GM23248 (cell line): ENCODE measurements around the gene INCENP. TPM values are rescaled to one million over a fixed set of nuclear protein-coding genes. Genes with fewer than 3 reads are reported as not detected.

Experiments used
- DNase-seq: peaks from one replicate; pipeline ENCODE4 v3.0.0-alpha.2; 2015
- H2AFZ ChIP-seq: fragments of 200-600 bp; sonication (generic); 2 replicates; pipeline ENCODE4 v1.6.1; 2016; ENCODE audit warnings: antibody characterized with exemption
- H3F3A ChIP-seq: fragments of 200-600 bp; sonication (generic); 2 replicates; pipeline ENCODE4 v1.6.1; 2016; ENCODE audit warnings: mild to moderate bottlenecking, antibody characterized with exemption, mixed run types; ENCODE audit not compliant: insufficient read depth
- H3K27ac ChIP-seq: fragments of 200-600 bp; sonication (generic); 2 replicates; pipeline ENCODE4 v1.5.1; 2016; ENCODE audit warnings: mild to moderate bottlenecking
- H3K27me3 ChIP-seq: fragments of 200-600 bp; sonication (generic); replicated peaks from 2 replicates; pipeline ENCODE4 v1.6.1; 2016; ENCODE audit warnings: mild to moderate bottlenecking; ENCODE audit not compliant: insufficient read depth
- H3K36me3 ChIP-seq: fragments of 200-600 bp; sonication (generic); 2 replicates; pipeline ENCODE4 v1.6.1; 2016; ENCODE audit warnings: low read depth, mild to moderate bottlenecking
- H3K4me1 ChIP-seq: fragments of 200-600 bp; sonication (generic); 2 replicates; pipeline ENCODE4 v1.6.1; 2016; ENCODE audit warnings: mild to moderate bottlenecking; ENCODE audit not compliant: insufficient read depth
- H3K4me2 ChIP-seq: fragments of 200-600 bp; sonication (generic); one replicate; pipeline ENCODE4 v1.6.1; 2016; ENCODE audit warnings: mild to moderate bottlenecking; ENCODE audit not compliant: unreplicated experiment
- H3K4me3 ChIP-seq: fragments of 200-600 bp; sonication (generic); 2 replicates; pipeline ENCODE4 v1.5.1; 2016; ENCODE audit warnings: mild to moderate bottlenecking
- H3K79me2 ChIP-seq: fragments of 200-600 bp; sonication (generic); 2 replicates; pipeline ENCODE4 v1.6.1; 2016; ENCODE audit warnings: mild to moderate bottlenecking; ENCODE audit not compliant: insufficient read depth
- H3K9ac ChIP-seq: fragments of 200-600 bp; sonication (generic); 2 replicates; pipeline ENCODE4 v1.6.1; 2016; ENCODE audit warnings: mild to moderate bottlenecking
- H3K9me2 ChIP-seq: fragments of 200-600 bp; sonication (generic); 2 replicates; pipeline ENCODE4 v1.6.1; 2016; ENCODE audit warnings: mixed run types, mild to moderate bottlenecking, moderate library complexity; ENCODE audit not compliant: insufficient read depth
- H3K9me3 ChIP-seq: fragments of 200-600 bp; sonication (generic); one replicate; pipeline ENCODE4 v1.6.1; 2017; ENCODE audit warnings: low read depth
- H4K20me1 ChIP-seq: fragments of 200-600 bp; sonication (generic); 2 replicates; pipeline ENCODE4 v1.6.0; 2016; ENCODE audit not compliant: insufficient read depth
- EZH2 ChIP-seq: fragments of 200-600 bp; sonication (generic); IDR thresholded peaks from 2 replicates; pipeline ENCODE4 v1.6.1; 2018; ENCODE audit warnings: antibody characterized with exemption, mild to moderate bottlenecking; ENCODE audit not compliant: insufficient read depth, poor library complexity, severe bottlenecking
- EZH2phosphoT487 ChIP-seq: fragments of 200-600 bp; sonication (generic); IDR thresholded peaks from 2 replicates; pipeline ENCODE4 v1.6.1; 2018; ENCODE audit warnings: antibody characterized with exemption, moderate library complexity, mild to moderate bottlenecking, low read depth; ENCODE audit not compliant: insufficient read depth
- WGBS, 2 experiments: methylation state at CpG; one replicate each; pipeline ENCODE4 v1.1.6; 2015 to 2017; ENCODE audit warnings: low lambda C conversion rate in 2 of 2, low coverage in 1 of 2; ENCODE audit errors: missing lambda C conversion rate in 2 of 2; 5-methylcytosine and 5-hydroxymethylcytosine counted together
- in situ Hi-C: fragments of 300-500 bp; cut with MboI; formaldehyde crosslinking; loops from 2 replicates; pipeline ENCODE4 v1.15.0; 2020
- polyA plus RNA-seq: library from polyadenylated mRNA; unstranded; fragments of >200 nt; fragmentation: Nextera tagmentation; extraction: Ambion mirVana; gene quantifications from 2 replicates; pipeline ENCODE4 v1.2.1, GENCODE V29; 2016
- total RNA-seq: library from RNA; depleted of rRNA; stranded (reverse); fragments of >200 nt; shearing (Covaris generic); gene quantifications from 2 replicates; pipeline ENCODE4 v1.2.3, GENCODE V29; 2014

The INCENP gene
- total and polyA plus RNA-seq, 2 experiments from 2014 or later: 5.1 to 16.0 TPM

GRCh38 chr11:62148271-62148980 is 24.6 kb downstream of the INCENP start:
- Histone ChIP-seq H2AFZ (no peak overlapping the region), H3K4me2 (no peak overlapping the region), H3K27ac (no peak overlapping the region), H3F3A (no peaks in the 10 kb centered on the region), H3K9me2 (no peaks in the 10 kb centered on the region), H3K79me2 (no peaks in the 10 kb centered on the region), H4K20me1 (no peaks in the 10 kb centered on the region), H3K4me3 (no peak overlapping the region), H3K4me1 (no peaks in the 10 kb centered on the region), H3K9ac (no peak overlapping the region), H3K9me3 (no peaks in the 10 kb centered on the region), H3K36me3 (no peaks in the 10 kb centered on the region), H3K27me3 (no peaks in the 10 kb centered on the region)
- WGBS, 2 experiments: 97 to 99% methylated on average over 5 to 10 of the region's 10 CpGs
- TF ChIP-seq EZH2 (no peak), EZH2phosphoT487 (no peak)
- no peak for DNase-seq
- in situ Hi-C loops: no loop called here

- Histone ChIP-seq H3K79me2 (no peaks in the 10 kb centered on the region), H3K4me1 (no peaks in the 10 kb centered on the region), H3K9me3 (no peaks in the 10 kb centered on the region), H3K27ac (no peak overlapping the region), H3K4me2 (no peak overlapping the region), H3K27me3 (no peaks in the 10 kb centered on the region), H3K36me3 (0 out of 2 replicates have a peak, but pooled peaks cover 3% of the 10 kb centered on the region), H3K9me2 (no peaks in the 10 kb centered on the region), H3K9ac (no peak overlapping the region), H4K20me1 (no peaks in the 10 kb centered on the region), H3K4me3 (no peak overlapping the region), H3F3A (no peaks in the 10 kb centered on the region), H2AFZ (no peak overlapping the region)
- 90 to 91% methylated on average over 16 to 17 of the region's 17 CpGs for WGBS, 2 experiments
- in situ Hi-C loops: no loop called here
- no peak for DNase-seq
- TF ChIP-seq EZH2 (no peak), EZH2phosphoT487 (no peak)
Observed at GRCh38 chr11:62149986-62150886, 26.4 kb downstream of the INCENP start.

DNA sequence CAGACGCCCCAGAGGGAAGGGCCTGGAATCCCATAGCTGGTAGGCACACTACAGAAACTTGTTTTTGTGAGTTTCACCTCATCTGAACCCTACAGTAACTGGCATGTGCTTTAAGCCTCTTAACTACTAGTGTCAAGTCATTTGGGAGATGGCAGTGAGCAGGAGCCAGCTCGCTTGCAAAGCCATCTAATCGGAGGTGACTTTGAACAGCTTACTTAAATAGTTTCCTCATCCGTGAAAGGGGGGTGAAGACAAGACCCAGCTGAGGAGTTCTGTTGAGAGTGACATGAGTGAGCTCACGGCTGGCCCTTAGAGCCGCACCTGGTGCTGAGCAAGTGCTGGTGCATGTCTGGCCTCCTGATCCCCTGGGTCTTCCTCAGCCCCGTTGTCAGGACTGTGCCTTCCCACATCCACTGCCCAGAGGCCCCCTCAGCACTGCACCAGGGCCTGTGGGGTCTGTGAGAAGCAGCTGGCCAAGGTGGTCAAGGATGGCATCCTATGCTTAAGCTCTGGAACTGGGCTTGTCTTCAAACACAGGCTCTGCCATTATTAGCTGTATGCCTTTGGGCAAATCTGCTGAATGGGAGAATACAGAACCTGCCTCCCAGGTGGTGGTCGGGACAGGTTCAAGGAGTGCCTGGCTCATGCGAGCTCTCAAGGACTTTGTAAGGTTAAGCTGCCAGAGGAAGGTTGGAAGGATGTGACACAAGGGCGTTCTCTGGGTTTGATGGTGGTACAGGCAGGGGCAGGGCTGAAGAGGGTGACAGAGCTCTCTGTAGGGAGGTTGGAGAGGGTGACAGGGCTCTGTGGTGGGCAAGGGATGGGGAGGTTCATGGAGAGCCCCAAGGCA is 27.3 kb downstream of the INCENP start:
- TF ChIP-seq EZH2phosphoT487 (no peak), EZH2 (no peak)
- 0 out of 2 replicates have a peak, but pooled peaks cover 3% of the 10 kb centered on the region for H3K36me3 ChIP-seq
- 91 to 94% methylated on average over 10 of the region's 10 CpGs for WGBS, 2 experiments
- no peaks in the 10 kb centered on the region for H3K4me1 ChIP-seq
- H3K27me3 ChIP-seq: no peaks in the 10 kb centered on the region
- H3K9me2 ChIP-seq: no peaks in the 10 kb centered on the region
- no peak overlapping the region for H3K27ac ChIP-seq
- no peaks in the 10 kb centered on the region for H3K9me3 ChIP-seq
- H3K4me2 ChIP-seq: no peak overlapping the region
- H3F3A ChIP-seq: no peaks in the 10 kb centered on the region
- H2AFZ ChIP-seq: no peak overlapping the region
- no peak overlapping the region for H3K4me3 ChIP-seq
- H3K9ac ChIP-seq: no peak overlapping the region
- no peak for DNase-seq
- in situ Hi-C loops: no loop called here
- no peaks in the 10 kb centered on the region for H3K79me2 ChIP-seq
- no peaks in the 10 kb centered on the region for H4K20me1 ChIP-seq

DNA sequence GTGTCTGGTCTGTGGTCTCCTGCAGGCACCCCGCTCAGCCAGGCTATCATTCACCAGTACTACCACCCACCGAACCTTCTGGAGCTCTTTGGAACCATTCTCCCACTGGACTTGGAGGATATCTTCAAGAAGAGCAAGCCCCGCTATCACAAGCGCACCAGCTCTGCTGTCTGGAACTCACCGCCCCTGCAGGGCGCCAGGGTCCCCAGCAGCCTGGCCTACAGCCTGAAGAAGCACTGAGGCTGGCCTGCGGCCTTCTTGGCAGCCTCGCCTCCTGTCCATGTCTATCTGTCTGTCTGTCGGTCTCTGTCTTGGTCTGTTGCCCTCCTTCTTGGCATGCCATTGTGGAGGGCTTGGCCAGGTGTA is 27.9 kb downstream of the INCENP start:
- no peak overlapping the region for H3K4me2 ChIP-seq
- no peaks in the 10 kb centered on the region for H3K4me1 ChIP-seq
- no peaks in the 10 kb centered on the region for H3K79me2 ChIP-seq
- in situ Hi-C loops: no loop called here
- H3K9me2 ChIP-seq: no peaks in the 10 kb centered on the region
- no peak overlapping the region for H2AFZ ChIP-seq
- H3F3A ChIP-seq: no peaks in the 10 kb centered on the region
- 0 out of 2 replicates have a peak, but pooled peaks cover 3% of the 10 kb centered on the region for H3K36me3 ChIP-seq
- no peak overlapping the region for H3K4me3 ChIP-seq
- 95 to 96% methylated on average over 9 of the region's 9 CpGs for WGBS, 2 experiments
- no peaks in the 10 kb centered on the region for H4K20me1 ChIP-seq
- H3K27me3 ChIP-seq: no peaks in the 10 kb centered on the region
- TF ChIP-seq EZH2 (no peak), EZH2phosphoT487 (no peak)
- no peak for DNase-seq
- no peak overlapping the region for H3K27ac ChIP-seq
- no peaks in the 10 kb centered on the region for H3K9me3 ChIP-seq
- no peak overlapping the region for H3K9ac ChIP-seq
